Measurements from ENCODE around the gene EMP3. TPM values are rescaled to one million over a fixed set of nuclear protein-coding genes. Genes with fewer than 3 reads are reported as not detected.

The EMP3 gene
- total and polyA plus RNA-seq, 2 of the 13 experiments (the other 11 are each of a cell fraction or from before 2014, with no cell fraction given): 2.2 to 7.8 TPM

GRCh38 chr19:48370955-48371354 is 45.6 kb downstream of the EMP3 start (continued):
- no peak for TF ChIP-seq NRL (CRISPR knock-in tag; IDR thresholded peaks at IDR 0.05; ENCODE audit: borderline replicate concordance)
- no peak for TF ChIP-seq PHB2 (IDR thresholded peaks at IDR 0.05; ENCODE audit: partially characterized antibody)
- TF ChIP-seq ZNF3 (CRISPR knock-in tag; IDR thresholded peaks at IDR 0.05): no peak
- no peak for TF ChIP-seq ZNF746 (CRISPR knock-in tag; IDR thresholded peaks at IDR 0.05)
- TF ChIP-seq RFXANK (CRISPR knock-in tag; IDR thresholded peaks at IDR 0.05): no peak
- TF ChIP-seq ZNF33B (CRISPR knock-in tag; IDR thresholded peaks at IDR 0.05): no peak
- no peak for TF ChIP-seq USF2 (IDR thresholded peaks at IDR 0.05; ENCODE audit: low read depth, low read length)
- TF ChIP-seq USF2 (CRISPR knock-in tag; IDR thresholded peaks at IDR 0.05; ENCODE audit: borderline replicate concordance): no peak
- no peak for TF ChIP-seq THYN1 (CRISPR knock-in tag; IDR thresholded peaks at IDR 0.05; ENCODE audit: borderline replicate concordance, low read depth)
- no peak for TF ChIP-seq ZNF407 (CRISPR knock-in tag; IDR thresholded peaks at IDR 0.05; ENCODE audit: not compliant biosample characterization)
- TF ChIP-seq MAZ (IDR thresholded peaks at IDR 0.05; ENCODE audit: borderline replicate concordance, low read depth, low read length): no peak
- no peak for TF ChIP-seq MAZ (CRISPR knock-in tag; IDR thresholded peaks at IDR 0.05; ENCODE audit: low read depth)
